ENCODE data around the gene PDIA2. TPM values are rescaled to one million over a fixed set of nuclear protein-coding genes. Genes with fewer than 3 reads are reported as not detected.

Gene PDIA2
- total RNA-seq, 1 experiment from 2014 or later: not detected

DNA sequence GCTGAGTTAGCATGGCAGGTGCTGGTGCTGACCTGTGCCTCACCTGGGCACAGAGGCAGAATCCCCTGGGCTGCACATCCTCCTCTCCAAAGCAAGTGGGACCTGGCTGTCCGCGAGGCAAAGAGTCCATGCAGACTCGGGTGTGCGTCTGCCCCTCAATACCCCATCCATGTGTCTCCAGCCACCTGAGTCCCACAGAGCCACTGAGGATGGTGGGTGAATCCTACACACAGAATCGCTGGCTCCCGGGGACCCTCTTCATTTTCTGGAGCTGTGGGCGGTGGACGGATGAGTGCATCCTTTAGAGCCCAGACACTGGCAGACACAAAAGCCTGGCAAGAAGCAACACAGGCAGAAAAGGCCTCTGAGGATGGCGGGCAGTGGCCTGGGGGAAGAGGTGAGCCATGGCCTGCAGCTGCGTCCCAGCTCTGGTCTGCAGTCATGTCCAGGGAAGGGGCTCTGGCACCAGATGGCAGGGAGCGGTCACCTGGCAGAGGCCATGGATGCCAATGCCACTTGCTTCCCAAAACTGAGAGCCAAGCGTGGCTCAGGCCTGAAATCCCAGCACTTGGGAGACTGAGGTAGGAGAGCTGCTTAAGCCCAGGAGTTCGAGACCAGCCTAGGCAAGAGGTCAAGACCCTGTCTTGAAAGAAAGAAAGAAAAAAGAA lies 39.6 kb downstream of the PDIA2 start:
- BruUV-seq (replicated peaks): no TSS peak
- no peak for DNase-seq
- Histone ChIP-seq H3K27me3 (ENCODE audit: insufficient read depth, low read depth) (no peaks in the 10 kb centered on the region), H3K9me2 (ENCODE audit: insufficient read depth) (no peaks in the 10 kb centered on the region), H3K79me2 (ENCODE audit: low read depth) (peaks cover 62% of the 10 kb centered on the region), H4K20me1 (ENCODE audit: insufficient read depth) (peaks cover 62% of the 10 kb centered on the region), H3K4me1 (replicated peaks; ENCODE audit: insufficient read depth) (peaks cover 9% of the 10 kb centered on the region), H3F3A (ENCODE audit: insufficient read depth, low read depth) (peaks cover 27% of the 10 kb centered on the region; the same call in 1 of the 2 replicates), H3K36me3 (ENCODE audit: low read depth) (no peaks in the 10 kb centered on the region), H3K27ac (no peak overlapping the region), H3K9me3 (ENCODE audit: insufficient read depth, low read depth) (no peaks in the 10 kb centered on the region), H2AFZ (no peak overlapping the region), H3K4me3 (no peak overlapping the region), H3K4me2 (no peak overlapping the region)
- intact Hi-C loops (cut with micrococcal nuclease; ENCODE audit: unreplicated experiment): no loop called here
- CTCF ChIA-PET: interaction anchor here (0.6 kb wide), 1 partner anchor 226 kb away, joined by 4 read pairs; no protein-coding TSS in a partner anchor
- POLR2A ChIA-PET (ENCODE audit: unreplicated experiment): no interaction called here
- TF ChIP-seq EZH2 (IDR thresholded peaks at IDR 0.05; ENCODE audit: low read depth): no peak
- TF ChIP-seq, protein P1, sequence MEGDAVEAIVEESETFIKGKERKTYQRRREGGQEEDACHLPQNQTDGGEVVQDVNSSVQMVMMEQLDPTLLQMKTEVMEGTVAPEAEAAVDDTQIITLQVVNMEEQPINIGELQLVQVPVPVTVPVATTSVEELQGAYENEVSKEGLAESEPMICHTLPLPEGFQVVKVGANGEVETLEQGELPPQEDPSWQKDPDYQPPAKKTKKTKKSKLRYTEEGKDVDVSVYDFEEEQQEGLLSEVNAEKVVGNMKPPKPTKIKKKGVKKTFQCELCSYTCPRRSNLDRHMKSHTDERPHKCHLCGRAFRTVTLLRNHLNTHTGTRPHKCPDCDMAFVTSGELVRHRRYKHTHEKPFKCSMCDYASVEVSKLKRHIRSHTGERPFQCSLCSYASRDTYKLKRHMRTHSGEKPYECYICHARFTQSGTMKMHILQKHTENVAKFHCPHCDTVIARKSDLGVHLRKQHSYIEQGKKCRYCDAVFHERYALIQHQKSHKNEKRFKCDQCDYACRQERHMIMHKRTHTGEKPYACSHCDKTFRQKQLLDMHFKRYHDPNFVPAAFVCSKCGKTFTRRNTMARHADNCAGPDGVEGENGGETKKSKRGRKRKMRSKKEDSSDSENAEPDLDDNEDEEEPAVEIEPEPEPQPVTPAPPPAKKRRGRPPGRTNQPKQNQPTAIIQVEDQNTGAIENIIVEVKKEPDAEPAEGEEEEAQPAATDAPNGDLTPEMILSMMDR (conservative IDR thresholded peaks at IDR 0.05): no peak

DNA sequence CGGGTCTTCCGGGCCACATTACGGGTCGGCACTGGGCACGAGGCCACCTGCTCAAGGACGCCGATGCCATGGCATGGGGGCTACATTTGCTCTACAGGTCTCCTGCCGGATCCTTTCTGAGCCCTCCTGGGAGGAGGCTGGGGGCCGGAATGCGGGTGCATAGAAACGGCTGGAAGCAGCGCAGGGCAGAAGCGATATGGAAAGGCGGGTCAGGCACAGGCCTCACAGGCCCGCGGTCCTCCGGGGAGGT lies 41.2 kb downstream of the PDIA2 start:
- intact Hi-C loops (cut with micrococcal nuclease; ENCODE audit: unreplicated experiment): no loop called here
- DNase-seq: no peak
- Histone ChIP-seq H4K20me1 (ENCODE audit: insufficient read depth) (peaks cover 62% of the 10 kb centered on the region), H3K4me3 (no peak overlapping the region), H3K79me2 (ENCODE audit: low read depth) (peaks cover 64% of the 10 kb centered on the region), H3K4me2 (no peak overlapping the region), H3K27ac (no peak overlapping the region), H3F3A (ENCODE audit: insufficient read depth, low read depth) (peaks cover 37% of the 10 kb centered on the region), H3K9me2 (ENCODE audit: insufficient read depth) (no peaks in the 10 kb centered on the region), H3K9me3 (ENCODE audit: insufficient read depth, low read depth) (no peaks in the 10 kb centered on the region), H2AFZ (no peak overlapping the region), H3K4me1 (replicated peaks; ENCODE audit: insufficient read depth) (peaks cover 25% of the 10 kb centered on the region), H3K27me3 (ENCODE audit: insufficient read depth, low read depth) (no peaks in the 10 kb centered on the region), H3K36me3 (ENCODE audit: low read depth) (no peaks in the 10 kb centered on the region)
- TF ChIP-seq EZH2 (IDR thresholded peaks at IDR 0.05; ENCODE audit: low read depth): no peak
- TF ChIP-seq, protein P1 (conservative IDR thresholded peaks at IDR 0.05): no peak
- ChIA-PET POLR2A (ENCODE audit: unreplicated experiment) (no interaction called here), CTCF (no interaction called here)
- BruUV-seq (replicated peaks): no TSS peak

DNA sequence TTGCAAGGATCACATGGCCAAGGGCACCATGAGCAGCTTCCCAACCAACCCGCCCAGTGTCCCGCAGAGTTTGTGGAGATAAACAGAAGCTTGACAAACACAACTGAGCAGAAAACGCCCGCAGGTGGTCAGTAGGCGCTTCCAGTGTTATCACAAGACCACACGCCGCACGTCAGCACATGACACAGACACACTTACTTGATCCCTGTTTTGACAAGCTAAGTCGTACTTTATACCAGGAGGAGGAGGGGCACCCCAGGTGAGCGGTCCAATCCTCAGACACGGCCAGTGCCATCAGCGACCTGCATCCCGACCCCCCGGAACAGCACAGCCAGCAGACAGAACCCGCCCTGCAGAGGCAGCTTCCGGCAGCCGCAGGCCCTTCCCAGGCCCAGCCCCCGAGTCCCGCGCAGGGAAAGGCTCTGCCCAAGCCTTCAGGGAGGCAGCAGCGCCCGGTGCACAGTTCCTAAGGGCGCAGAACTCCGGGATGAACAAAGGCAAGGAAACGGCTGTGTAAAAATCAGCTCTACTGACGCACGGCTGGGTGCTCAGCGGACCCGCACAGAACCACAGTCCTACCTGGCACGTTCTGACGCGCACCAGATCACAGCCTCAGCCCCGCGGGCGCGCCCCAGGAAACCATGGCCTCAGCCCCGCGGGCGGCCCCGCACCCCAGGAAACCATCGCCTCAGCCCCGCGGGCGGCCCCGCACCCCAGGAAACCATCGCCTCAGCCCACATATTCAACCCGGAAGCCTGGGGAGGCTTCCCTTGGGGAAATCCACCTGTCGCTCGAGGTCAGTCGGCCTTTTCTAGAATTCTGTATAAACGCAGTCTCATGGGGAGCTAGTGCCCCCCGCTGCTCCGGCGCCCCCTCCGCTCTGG lies 41.7 kb downstream of the PDIA2 start:
- no peak overlapping the region for H3K4me3 ChIP-seq
- POLR2A ChIA-PET (ENCODE audit: unreplicated experiment): no interaction called here
- CTCF ChIA-PET: no interaction called here
- no peaks in the 10 kb centered on the region for H3K36me3 ChIP-seq (ENCODE audit: low read depth)
- no peaks in the 10 kb centered on the region for H3K27me3 ChIP-seq (ENCODE audit: insufficient read depth, low read depth)
- no peak overlapping the region for H3K27ac ChIP-seq
- no TSS peak for BruUV-seq (replicated peaks)
- DNase-seq: no peak
- H3K79me2 ChIP-seq (ENCODE audit: low read depth): peaks cover 64% of the 10 kb centered on the region
- H3K4me1 ChIP-seq (replicated peaks; ENCODE audit: insufficient read depth): peaks cover 29% of the 10 kb centered on the region
- peaks cover 41% of the 10 kb centered on the region for H3F3A ChIP-seq (ENCODE audit: insufficient read depth, low read depth)
- no peak for TF ChIP-seq EZH2 (IDR thresholded peaks at IDR 0.05; ENCODE audit: low read depth)
- TF ChIP-seq, protein P1 (conservative IDR thresholded peaks at IDR 0.05): no peak
- H3K9me3 ChIP-seq (ENCODE audit: insufficient read depth, low read depth): no peaks in the 10 kb centered on the region
- no peak overlapping the region for H3K4me2 ChIP-seq
- no peak overlapping the region for H2AFZ ChIP-seq
- intact Hi-C loops (cut with micrococcal nuclease; ENCODE audit: unreplicated experiment): no loop called here
- peaks cover 60% of the 10 kb centered on the region for H4K20me1 ChIP-seq (ENCODE audit: insufficient read depth)
- no peaks in the 10 kb centered on the region for H3K9me2 ChIP-seq (ENCODE audit: insufficient read depth)
